MM.1S (cell line): ENCODE data around the gene C8B.

Experiments
- DNase-seq: peaks from one replicate; pipeline ENCODE4 v3.0.0-alpha.2; 2015
- H2AFZ ChIP-seq: fragments of 300-600 bp; sonication (generic); 2 replicates; pipeline ENCODE4 v1.6.0; 2016; ENCODE audit warnings: antibody characterized with exemption, low read length
- H3F3A ChIP-seq: fragments of 300-600 bp; sonication (generic); 2 replicates; pipeline ENCODE4 v1.6.1; 2016; ENCODE audit warnings: mild to moderate bottlenecking, antibody characterized with exemption, low read length, moderate library complexity, mixed read lengths; ENCODE audit not compliant: insufficient read depth
- H3K27ac ChIP-seq: fragments of 300-600 bp; sonication (generic); 2 replicates; pipeline ENCODE4 v1.5.1; 2016; ENCODE audit warnings: mild to moderate bottlenecking, low read length
- H3K27me3 ChIP-seq: fragments of 300-600 bp; sonication (generic); replicated peaks from 2 replicates; pipeline ENCODE4 v1.6.0; 2016; ENCODE audit warnings: low read length; ENCODE audit not compliant: insufficient read depth
- H3K36me3 ChIP-seq: fragments of 300-600 bp; sonication (generic); replicated peaks from 2 replicates; pipeline ENCODE4 v1.6.1; 2016; ENCODE audit warnings: mild to moderate bottlenecking, low read length, mixed read lengths; ENCODE audit not compliant: insufficient read depth
- H3K4me1 ChIP-seq: fragments of 300-600 bp; sonication (generic); 2 replicates; pipeline ENCODE4 v1.6.1; 2016; ENCODE audit warnings: low read length, mixed read lengths
- H3K4me2 ChIP-seq: fragments of 300-600 bp; sonication (generic); 2 replicates; pipeline ENCODE4 v1.6.0; 2016; ENCODE audit warnings: low read depth, low read length
- H3K4me3 ChIP-seq: fragments of 300-600 bp; sonication (generic); 2 replicates; pipeline ENCODE4 v1.5.1; 2016; ENCODE audit warnings: low read length, mixed read lengths
- H3K79me2 ChIP-seq: fragments of 300-600 bp; sonication (generic); 2 replicates; pipeline ENCODE4 v1.6.1; 2016; ENCODE audit warnings: mixed run types, low read length, mixed read lengths
- H3K9ac ChIP-seq: fragments of 300-600 bp; sonication (generic); 2 replicates; pipeline ENCODE4 v1.6.1; 2016; ENCODE audit warnings: low read length, mixed read lengths
- H3K9me2 ChIP-seq: fragments of 300-600 bp; sonication (generic); replicated peaks from 2 replicates; pipeline ENCODE4 v1.6.1; 2016; ENCODE audit warnings: mild to moderate bottlenecking, low read length, mixed read lengths; ENCODE audit not compliant: insufficient read depth
- H3K9me3 ChIP-seq: fragments of 300-600 bp; sonication (generic); replicated peaks from 2 replicates; pipeline ENCODE4 v1.6.1; 2016; ENCODE audit warnings: mild to moderate bottlenecking, low read length, mixed read lengths; ENCODE audit not compliant: insufficient read depth
- H4K20me1 ChIP-seq: fragments of 300-600 bp; sonication (generic); 2 replicates; pipeline ENCODE4 v1.6.1; 2016; ENCODE audit warnings: mild to moderate bottlenecking, low read length, moderate library complexity, mixed read lengths; ENCODE audit not compliant: insufficient read depth
- EZH2 ChIP-seq: fragments of 300-600 bp; sonication (generic); optimal IDR thresholded peaks from 2 replicates; pipeline ENCODE3; 2017; ENCODE audit warnings: low read depth, mild to moderate bottlenecking, antibody characterized with exemption, low read length, mixed read lengths
- EZH2phosphoT487 ChIP-seq: fragments of 300-600 bp; sonication (generic); IDR thresholded peaks from 2 replicates; pipeline ENCODE4 v1.6.1; 2018; ENCODE audit warnings: antibody characterized with exemption, low read length
- TF ChIP-seq, protein P1 (sequence below): fragments of 300-600 bp; sonication (generic); IDR thresholded peaks from 2 replicates; pipeline ENCODE4 v1.5.1; 2016; ENCODE audit warnings: antibody characterized with exemption, low read length, mixed read lengths

Gene C8B

DNA sequence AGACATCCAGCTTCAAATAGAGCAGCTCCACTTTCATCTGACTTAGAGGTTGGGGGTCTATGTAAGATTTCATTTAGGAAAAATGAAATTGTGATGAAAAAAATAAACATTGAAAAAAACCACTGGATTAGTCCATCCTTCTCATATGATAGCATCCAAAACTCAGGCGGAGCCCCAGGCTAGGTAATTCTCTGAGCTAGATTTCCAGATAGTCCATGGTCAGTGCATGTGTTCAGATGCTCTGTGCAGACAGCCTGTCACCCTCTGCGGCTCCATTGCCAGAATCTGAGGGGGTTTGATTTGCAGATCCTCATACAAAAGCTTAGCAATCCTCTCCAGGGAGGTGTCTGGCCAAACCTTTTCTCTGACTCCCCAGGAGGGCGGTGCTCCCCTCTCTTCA is 49.2 kb downstream of the C8B start:
- H3K9me2 ChIP-seq, result no peaks in the 10 kb centered on the region
- no peaks in the 10 kb centered on the region for H3K27me3 ChIP-seq
- H3K27ac ChIP-seq, result no peak overlapping the region
- H2AFZ ChIP-seq, result no peak overlapping the region
- DNase-seq, result no peak
- no peaks in the 10 kb centered on the region for H3K4me1 ChIP-seq
- TF ChIP-seq, protein P1, sequence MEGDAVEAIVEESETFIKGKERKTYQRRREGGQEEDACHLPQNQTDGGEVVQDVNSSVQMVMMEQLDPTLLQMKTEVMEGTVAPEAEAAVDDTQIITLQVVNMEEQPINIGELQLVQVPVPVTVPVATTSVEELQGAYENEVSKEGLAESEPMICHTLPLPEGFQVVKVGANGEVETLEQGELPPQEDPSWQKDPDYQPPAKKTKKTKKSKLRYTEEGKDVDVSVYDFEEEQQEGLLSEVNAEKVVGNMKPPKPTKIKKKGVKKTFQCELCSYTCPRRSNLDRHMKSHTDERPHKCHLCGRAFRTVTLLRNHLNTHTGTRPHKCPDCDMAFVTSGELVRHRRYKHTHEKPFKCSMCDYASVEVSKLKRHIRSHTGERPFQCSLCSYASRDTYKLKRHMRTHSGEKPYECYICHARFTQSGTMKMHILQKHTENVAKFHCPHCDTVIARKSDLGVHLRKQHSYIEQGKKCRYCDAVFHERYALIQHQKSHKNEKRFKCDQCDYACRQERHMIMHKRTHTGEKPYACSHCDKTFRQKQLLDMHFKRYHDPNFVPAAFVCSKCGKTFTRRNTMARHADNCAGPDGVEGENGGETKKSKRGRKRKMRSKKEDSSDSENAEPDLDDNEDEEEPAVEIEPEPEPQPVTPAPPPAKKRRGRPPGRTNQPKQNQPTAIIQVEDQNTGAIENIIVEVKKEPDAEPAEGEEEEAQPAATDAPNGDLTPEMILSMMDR, result no peak
- TF ChIP-seq EZH2phosphoT487 (no peak), EZH2 (no peak)
- H3K9ac ChIP-seq, result no peak overlapping the region
- no peaks in the 10 kb centered on the region for H3K9me3 ChIP-seq
- H3K4me3 ChIP-seq, result no peak overlapping the region
- H3K4me2 ChIP-seq, result no peak overlapping the region
- H3F3A ChIP-seq, result no peaks in the 10 kb centered on the region
- H3K36me3 ChIP-seq, result no peaks in the 10 kb centered on the region
- no peaks in the 10 kb centered on the region for H3K79me2 ChIP-seq
- no peaks in the 10 kb centered on the region for H4K20me1 ChIP-seq

DNA sequence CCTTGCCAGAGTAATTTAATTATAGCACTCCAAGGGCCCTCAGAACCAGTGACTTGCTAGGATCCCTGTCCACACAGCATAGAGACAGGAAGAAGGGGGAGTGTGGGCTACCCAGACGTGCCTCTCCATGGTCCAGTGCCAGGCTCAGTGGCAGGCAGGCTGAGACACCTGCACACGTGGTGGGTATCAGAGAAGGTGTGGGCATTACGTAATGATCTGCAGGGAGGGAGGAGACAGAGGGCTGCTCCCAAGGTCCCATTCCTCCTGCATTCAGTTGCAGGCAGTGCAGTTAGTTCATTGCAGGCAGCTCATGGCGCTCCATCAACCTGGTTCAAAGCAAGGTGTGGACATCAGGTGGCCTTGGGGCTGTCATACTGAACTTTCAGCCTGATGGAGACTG is 49.9 kb downstream of the C8B start:
- Histone ChIP-seq H4K20me1 (no peaks in the 10 kb centered on the region), H3K4me2 (no peak overlapping the region), H3K9ac (no peak overlapping the region), H3K27ac (no peak overlapping the region), H3K9me3 (no peaks in the 10 kb centered on the region), H3K4me1 (no peaks in the 10 kb centered on the region), H3K36me3 (no peaks in the 10 kb centered on the region), H3F3A (no peaks in the 10 kb centered on the region), H3K79me2 (no peaks in the 10 kb centered on the region), H2AFZ (no peak overlapping the region), H3K4me3 (no peak overlapping the region), H3K9me2 (no peaks in the 10 kb centered on the region), H3K27me3 (no peaks in the 10 kb centered on the region)
- TF ChIP-seq EZH2phosphoT487 (no peak), EZH2 (no peak)
- TF ChIP-seq, protein P1, result no peak
- DNase-seq, result no peak

DNA sequence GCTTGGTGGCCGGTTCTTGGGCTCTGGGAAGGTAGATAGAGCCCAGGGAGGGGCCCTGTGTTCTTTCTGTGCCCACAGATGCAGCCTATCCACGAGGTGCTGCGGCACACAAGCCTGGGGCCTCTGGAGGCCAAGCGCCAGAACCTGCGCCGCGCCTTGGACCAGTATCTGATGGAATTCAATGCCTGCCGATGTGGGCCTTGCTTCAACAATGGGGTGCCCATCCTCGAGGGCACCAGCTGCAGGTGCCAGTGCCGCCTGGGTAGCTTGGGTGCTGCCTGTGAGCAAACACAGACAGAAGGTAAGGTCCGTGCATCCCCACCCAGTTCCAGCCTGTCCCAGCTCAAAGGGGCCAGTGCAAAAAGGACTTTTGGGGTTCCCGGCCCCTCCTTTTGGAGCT is 53.5 kb downstream of the C8B start:
- Histone ChIP-seq H3K4me3 (no peak overlapping the region), H3K4me1 (peaks cover 10% of the 10 kb centered on the region; the same call in 1 of the 2 replicates), H3K27ac (no peak overlapping the region), H3F3A (no peaks in the 10 kb centered on the region), H3K4me2 (no peak overlapping the region), H3K36me3 (no peaks in the 10 kb centered on the region), H3K79me2 (no peaks in the 10 kb centered on the region), H4K20me1 (no peaks in the 10 kb centered on the region), H3K9ac (no peak overlapping the region), H3K9me2 (no peaks in the 10 kb centered on the region), H3K9me3 (no peaks in the 10 kb centered on the region), H2AFZ (no peak overlapping the region), H3K27me3 (no peaks in the 10 kb centered on the region)
- TF ChIP-seq EZH2phosphoT487 (no peak), EZH2 (no peak)
- TF ChIP-seq, protein P1, result no peak
- no peak for DNase-seq
